ENCODE measurements around the gene MAMDC2.

MAMDC2 gene

DNA sequence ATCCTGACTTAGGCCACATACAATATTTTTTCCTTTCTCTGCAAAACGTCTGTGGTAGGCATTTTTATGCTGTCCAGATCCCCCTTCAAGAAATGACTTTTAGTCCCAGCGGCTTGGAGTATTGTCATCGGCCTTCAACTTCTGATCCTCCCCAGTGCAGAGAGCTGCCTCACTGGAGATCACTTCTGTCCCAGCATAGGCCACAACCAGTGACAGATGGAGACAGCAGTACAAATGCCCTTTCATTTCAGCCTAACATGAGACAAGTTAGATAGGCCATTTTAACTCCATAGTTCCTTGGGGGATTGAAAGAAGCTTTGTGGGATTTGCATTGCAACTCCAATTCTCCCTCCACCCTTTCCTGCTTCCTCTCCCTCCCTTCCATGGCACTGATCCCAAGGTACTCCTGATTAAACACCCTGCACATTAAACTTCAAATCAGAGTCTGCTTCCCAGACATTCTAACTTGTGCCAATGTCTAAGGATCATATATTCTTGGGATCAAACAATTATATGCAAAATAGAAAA, 3.2 kb upstream of the MAMDC2 start:
- no peak for DNase-seq

DNA sequence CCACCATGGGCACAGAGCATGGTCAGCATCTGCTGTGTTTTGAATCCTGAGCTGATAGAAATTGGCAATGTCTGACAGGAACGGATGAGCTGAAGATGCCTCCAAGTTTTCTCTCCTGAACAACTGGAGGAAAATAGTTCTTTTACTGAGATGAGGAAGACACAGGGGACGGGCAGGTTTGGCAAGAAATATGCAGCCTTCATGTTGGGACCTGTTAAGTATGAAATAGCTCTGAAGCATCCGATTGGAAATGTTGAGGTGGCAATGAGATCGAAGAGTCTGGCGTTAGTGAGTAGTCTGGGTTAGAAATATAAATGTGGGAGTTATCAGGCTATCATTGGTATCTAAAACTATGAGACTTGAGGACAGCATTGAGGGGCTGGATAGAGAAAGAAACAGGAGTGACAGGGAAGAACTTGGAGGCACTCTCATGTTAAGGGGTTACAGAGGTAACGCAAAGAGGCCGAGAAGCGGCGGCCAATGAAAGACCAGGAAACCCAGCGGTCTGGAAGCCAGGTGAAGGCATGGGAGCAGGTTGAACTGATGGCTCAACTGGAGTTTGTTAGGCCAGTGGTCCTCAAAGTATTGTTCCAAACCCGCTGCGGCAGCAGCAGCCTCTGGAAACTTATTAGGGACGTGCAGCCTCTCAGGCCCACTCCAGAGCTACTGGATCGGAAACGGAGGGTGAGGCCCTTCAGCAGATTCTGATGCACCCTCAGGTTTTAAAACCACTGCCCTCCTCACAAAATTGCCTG, 1.0 kb upstream of the MAMDC2 start:
- DNase-seq, result no peak

- no peak for DNase-seq
Measured at GRCh38 chr9:70043285-70043684, 363 bp upstream of the MAMDC2 start.

DNA sequence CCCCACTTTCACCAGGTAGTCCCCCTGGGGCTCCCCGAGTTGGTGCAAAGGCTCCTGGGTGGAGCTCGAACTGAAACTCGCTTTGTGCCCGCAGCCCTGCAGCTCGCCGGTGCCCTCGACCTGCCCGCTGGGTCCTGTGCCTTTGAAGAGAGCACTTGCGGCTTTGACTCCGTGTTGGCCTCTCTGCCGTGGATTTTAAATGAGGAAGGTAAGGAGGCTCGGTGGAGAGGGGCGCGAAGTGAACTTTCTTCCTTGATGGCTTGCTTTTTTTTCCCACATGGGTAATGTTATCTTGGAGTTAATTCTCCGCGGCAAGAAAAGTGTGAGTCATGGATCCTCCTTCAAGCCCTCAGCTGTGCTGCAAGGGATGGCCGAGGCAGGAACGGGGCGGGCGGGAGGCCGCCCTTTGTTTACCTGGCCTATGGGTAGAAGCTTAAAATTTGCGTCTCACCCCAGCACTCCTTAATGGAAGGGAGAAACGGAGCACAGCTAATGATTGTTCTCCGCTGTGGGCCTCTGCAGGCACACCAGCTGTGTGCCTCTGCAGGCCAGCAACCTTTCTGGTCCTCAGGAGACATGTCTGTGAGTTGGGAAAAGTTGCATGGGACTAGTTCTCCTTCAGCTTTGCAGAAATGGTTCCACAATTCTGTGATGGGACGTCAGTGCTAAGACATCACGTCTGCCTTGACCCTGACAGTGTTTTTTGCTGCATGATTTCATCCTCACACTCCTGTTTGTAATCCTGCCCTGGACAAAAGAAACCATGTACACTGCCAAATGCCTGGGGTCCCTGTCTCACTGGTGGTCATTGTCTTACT, 1.1 kb downstream of the MAMDC2 start:
- DNase-seq, result no peak

DNA sequence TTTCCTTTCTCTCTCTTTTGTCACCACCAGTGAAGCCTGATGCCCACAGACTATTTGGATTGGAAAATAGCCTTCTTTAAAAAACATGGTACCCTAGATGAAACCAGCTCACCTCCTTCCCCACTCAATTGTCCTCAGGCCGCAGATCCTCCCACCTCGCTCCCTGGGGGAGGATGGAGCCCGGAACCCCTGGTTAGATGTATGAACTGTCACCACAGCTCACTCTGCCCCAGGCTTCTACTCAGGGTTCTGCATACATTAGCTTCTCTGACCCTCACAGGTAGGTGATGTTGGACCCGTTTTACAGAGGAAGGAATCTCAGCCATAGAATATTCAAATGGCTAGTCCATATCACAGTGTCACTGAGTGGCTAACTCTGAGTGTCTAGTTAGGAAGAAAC, 1.8 kb downstream of the MAMDC2 start:
- DNase-seq, result no peak

DNA sequence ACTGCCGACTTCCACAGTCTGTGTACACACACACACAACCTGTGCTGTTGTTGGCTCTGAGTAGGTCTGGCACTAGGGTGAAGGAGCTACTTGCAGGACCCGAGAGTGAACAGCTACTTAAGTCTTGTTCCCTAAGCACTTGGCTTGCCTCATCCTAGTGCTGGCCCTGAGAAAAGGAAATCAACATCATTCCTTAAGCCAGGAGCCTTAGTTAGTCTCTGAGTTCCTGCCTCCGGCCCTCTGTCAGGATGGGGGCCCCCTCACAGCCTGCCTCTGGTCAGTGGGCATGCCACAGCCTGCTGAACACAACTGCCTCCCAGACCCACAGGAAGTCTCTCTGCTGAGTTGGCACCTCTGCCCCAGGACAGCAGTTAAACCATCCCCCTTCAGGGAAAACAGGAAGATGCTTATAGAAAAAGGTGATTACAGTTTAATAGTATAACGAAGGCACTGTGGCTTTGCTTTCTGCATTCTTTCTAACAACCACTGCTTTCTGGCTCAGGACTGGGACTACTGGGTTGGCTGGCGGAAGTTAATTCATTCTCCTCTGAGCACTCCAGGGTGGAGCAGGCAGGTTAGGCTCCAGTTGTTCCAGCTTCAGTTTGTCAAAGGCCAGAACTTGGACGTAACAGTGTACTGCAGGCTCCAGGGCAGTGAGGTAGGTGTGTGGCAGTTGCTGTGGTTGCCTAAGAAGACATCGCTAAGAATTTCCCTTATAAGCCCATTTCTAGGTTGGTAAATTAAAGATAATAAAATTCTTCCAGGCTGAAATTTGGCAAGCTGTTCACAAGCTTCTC, 2.8 kb downstream of the MAMDC2 start:
- DNase-seq, result no peak

- DNase-seq, result no peak
Measured at GRCh38 chr9:70049236-70049635, 5.6 kb downstream of the MAMDC2 start.

GRCh38 chr9:70049672-70050271, 6.1 kb downstream of the MAMDC2 start:
- no peak for DNase-seq

DNA sequence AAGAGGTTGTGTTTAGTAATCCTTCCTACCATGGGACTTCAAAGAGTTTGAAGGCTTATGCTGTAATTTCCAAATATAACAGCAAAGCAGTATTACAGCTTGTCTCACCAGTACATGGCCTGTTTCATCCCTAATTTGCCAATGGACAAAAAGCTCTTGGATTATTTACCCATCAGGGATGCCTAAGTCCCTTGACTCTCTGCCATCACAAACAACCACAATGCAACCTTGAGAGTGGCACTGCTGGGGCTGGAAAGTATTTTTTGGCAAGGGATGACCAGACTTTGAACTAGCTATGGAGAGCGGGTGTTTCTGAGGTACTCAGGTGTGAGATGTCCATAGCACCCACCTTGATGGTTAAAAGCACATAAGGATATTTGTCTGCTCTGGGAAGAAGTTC, 9.1 kb downstream of the MAMDC2 start:
- no peak for DNase-seq

GRCh38 chr9:70053864-70054263, 10.2 kb downstream of the MAMDC2 start:
- no peak for DNase-seq

GRCh38 chr9:70054521-70054920, 10.9 kb downstream of the MAMDC2 start:
- no peak for DNase-seq

GRCh38 chr9:70055406-70056210, 12.0 kb downstream of the MAMDC2 start:
- no peak for DNase-seq

GRCh38 chr9:70056211-70056944, 12.7 kb downstream of the MAMDC2 start:
- no peak for DNase-seq

GRCh38 chr9:70058569-70059116, 15.0 kb downstream of the MAMDC2 start:
- no peak for DNase-seq

DNA sequence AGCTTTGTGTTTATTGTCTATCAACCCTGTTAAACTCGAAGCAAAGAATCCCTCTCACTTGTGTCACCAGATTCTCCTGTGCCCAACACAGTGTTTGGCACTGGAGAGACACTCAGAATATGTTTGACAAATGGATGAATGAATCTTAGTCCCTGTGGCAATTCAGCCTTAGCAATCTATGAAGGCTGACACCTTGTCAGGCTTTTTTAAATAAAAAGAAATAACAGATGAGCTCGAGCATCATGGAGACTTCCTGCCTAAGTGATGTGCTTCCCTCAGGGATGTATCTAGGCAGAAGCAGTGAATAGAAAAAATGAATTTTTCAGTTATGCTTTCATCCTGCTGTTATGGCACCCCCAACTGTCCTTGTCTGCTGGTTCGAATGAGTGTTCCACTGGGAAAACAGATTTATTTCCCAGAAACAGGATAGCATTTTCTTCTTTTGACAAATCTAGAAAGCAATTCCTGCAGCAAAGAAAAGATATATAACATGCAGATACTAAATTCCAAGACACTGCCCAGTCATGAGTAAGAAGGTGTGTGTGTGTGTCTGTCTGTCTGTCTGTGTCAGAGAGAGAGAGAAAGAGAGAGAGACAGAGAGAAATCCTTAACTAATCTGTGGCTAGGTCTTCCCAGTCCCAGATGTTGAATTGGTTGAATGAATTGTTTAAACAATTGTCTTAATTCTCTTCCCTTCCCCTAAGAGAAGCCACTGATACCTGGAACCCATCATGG, 16.7 kb downstream of the MAMDC2 start:
- DNase-seq, result no peak

- no peak for DNase-seq
Measured at GRCh38 chr9:70060883-70061507, 17.3 kb downstream of the MAMDC2 start.

DNA sequence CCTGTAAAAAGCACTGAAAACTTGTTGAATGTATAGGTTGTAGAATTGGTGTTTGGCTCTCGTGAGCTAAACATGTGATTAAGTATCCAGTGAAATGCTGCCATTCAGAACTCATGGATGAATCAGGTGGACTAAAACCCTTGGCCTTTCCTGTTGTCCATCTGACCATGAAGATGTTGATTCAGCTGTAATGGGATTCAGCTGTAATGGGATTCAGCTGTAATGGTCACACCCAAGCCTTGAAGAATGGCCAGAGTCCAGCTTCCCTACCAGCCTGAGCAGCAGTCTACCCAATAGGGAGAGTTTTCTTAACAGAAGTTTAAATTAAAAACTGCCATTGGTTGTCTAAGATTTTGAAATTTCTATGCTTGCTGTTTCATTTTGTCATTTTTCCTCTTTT, 18.1 kb downstream of the MAMDC2 start:
- no peak for DNase-seq

- no peak for DNase-seq
Measured at GRCh38 chr9:70064496-70064895, 20.8 kb downstream of the MAMDC2 start.

DNA sequence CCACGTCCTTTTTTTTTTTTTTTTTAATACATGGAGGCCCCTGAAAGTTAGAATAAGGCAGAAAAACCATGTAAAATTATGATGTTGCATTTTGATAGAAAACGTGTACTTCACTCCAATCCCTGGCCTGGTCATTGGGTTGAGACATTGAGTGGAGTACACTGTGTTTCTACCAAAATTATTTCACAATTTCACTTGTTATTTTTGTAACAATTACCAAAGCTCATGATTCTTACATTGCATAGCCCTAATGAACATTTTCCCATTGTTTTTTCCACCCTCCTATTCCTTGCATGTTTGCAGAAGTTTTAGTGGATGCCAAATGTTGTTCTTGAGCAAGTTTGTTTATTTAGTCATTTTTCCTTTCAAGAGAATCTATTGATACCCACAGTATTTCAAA, 21.9 kb downstream of the MAMDC2 start:
- DNase-seq, result no peak

DNA sequence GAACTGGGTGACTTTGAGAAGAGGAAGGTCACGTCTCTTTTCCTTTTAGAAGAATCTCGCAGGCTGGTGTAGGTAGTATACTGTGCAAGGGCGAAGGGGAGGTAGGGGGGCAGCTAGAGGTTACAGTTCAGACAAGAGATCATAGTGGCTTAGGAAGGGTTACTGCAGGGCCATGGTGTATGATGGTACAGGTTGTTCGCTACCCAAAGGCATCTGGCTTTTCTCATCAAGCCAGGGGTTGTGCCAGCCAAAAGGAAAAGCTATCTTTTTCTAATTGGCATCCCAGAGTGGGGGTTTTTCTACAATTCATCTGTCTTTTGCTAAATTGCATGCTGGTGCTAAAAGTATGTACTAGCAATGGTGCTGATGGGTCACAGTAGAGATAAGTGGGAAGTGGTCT, 22.8 kb downstream of the MAMDC2 start:
- no peak for DNase-seq

Data from activated CD4-positive, alpha-beta T cell treated with anti-CD3 and anti-CD28 coated beads, Interleukin-2, amount 50 U/mL, for 16 hours (primary cell).